Measurements from ENCODE around the gene ZNF710. TPM values are rescaled to one million over a fixed set of nuclear protein-coding genes. Genes with fewer than 3 reads are reported as not detected.

Gene ZNF710
- total and polyA plus RNA-seq, 2 of the 13 experiments (the other 11 are each of a cell fraction or from before 2014, with no cell fraction given), result 4.7 to 20.6 TPM

- TF ChIP-seq, protein P1, sequence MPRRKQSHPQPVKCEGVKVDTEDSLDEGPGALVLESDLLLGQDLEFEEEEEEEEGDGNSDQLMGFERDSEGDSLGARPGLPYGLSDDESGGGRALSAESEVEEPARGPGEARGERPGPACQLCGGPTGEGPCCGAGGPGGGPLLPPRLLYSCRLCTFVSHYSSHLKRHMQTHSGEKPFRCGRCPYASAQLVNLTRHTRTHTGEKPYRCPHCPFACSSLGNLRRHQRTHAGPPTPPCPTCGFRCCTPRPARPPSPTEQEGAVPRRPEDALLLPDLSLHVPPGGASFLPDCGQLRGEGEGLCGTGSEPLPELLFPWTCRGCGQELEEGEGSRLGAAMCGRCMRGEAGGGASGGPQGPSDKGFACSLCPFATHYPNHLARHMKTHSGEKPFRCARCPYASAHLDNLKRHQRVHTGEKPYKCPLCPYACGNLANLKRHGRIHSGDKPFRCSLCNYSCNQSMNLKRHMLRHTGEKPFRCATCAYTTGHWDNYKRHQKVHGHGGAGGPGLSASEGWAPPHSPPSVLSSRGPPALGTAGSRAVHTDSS (CRISPR knock-in tag; conservative IDR thresholded peaks at IDR 0.05), result no peak
- TF ChIP-seq ZNF792 (CRISPR knock-in tag; IDR thresholded peaks at IDR 0.05), result no peak
- no peak for TF ChIP-seq ZNF317 (CRISPR knock-in tag; IDR thresholded peaks at IDR 0.05)
- no peak for TF ChIP-seq ZNF143 (CRISPR knock-in tag; IDR thresholded peaks at IDR 0.05)
- no peak for TF ChIP-seq ZNF530 (CRISPR knock-in tag; IDR thresholded peaks at IDR 0.05; ENCODE audit: low read depth)
- no peak for TF ChIP-seq DPF2 (CRISPR knock-in tag; IDR thresholded peaks at IDR 0.05; ENCODE audit: borderline replicate concordance, low read depth)
- TF ChIP-seq ZNF816 (CRISPR knock-in tag; IDR thresholded peaks at IDR 0.05; ENCODE audit: borderline replicate concordance), result no peak
- TF ChIP-seq NONO (IDR thresholded peaks at IDR 0.05), result no peak
- TF ChIP-seq NONO (CRISPR knock-in tag; conservative IDR thresholded peaks at IDR 0.05), result no peak
- TF ChIP-seq ZNF549 (CRISPR knock-in tag; IDR thresholded peaks at IDR 0.05), result no peak
- TF ChIP-seq SRY (CRISPR knock-in tag; IDR thresholded peaks at IDR 0.05), result no peak
- TF ChIP-seq BRF2 (CRISPR knock-in tag; IDR thresholded peaks at IDR 0.05), result no peak
- TF ChIP-seq ZNF24 (IDR thresholded peaks at IDR 0.05), result no peak
- no peak for TF ChIP-seq CCDC6 (CRISPR knock-in tag; IDR thresholded peaks at IDR 0.05)
- no peak for TF ChIP-seq RBAK (CRISPR knock-in tag; IDR thresholded peaks at IDR 0.05)
- TF ChIP-seq ZNF589 (CRISPR knock-in tag; conservative IDR thresholded peaks at IDR 0.05), result no peak
- no peak for TF ChIP-seq FOXP1 (IDR thresholded peaks at IDR 0.05)
- peak; percentile 54; the same call in 1 of the 2 replicates for TF ChIP-seq FOXP1 (CRISPR knock-in tag; IDR thresholded peaks at IDR 0.05)
- TF ChIP-seq SP2 (CRISPR knock-in tag; IDR thresholded peaks at IDR 0.05), result no peak
- no peak for TF ChIP-seq MTA3 (CRISPR knock-in tag; IDR thresholded peaks at IDR 0.05)
- 0 out of 2 replicates have a peak, but pooled peaks have one; percentile 47 for TF ChIP-seq ZBTB20 (CRISPR knock-in tag; IDR thresholded peaks at IDR 0.05; ENCODE audit: borderline replicate concordance, low read depth)
- TF ChIP-seq, protein P2, sequence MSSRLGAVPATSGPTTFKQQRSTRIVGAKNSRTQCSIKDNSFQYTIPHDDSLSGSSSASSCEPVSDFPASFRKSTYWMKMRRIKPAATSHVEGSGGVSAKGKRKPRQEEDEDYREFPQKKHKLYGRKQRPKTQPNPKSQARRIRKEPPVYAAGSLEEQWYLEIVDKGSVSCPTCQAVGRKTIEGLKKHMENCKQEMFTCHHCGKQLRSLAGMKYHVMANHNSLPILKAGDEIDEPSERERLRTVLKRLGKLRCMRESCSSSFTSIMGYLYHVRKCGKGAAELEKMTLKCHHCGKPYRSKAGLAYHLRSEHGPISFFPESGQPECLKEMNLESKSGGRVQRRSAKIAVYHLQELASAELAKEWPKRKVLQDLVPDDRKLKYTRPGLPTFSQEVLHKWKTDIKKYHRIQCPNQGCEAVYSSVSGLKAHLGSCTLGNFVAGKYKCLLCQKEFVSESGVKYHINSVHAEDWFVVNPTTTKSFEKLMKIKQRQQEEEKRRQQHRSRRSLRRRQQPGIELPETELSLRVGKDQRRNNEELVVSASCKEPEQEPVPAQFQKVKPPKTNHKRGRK (CRISPR knock-in tag; IDR thresholded peaks at IDR 0.05), result no peak
- no peak for TF ChIP-seq IKZF1 (IDR thresholded peaks at IDR 0.05)
- no peak for TF ChIP-seq TBP (CRISPR knock-in tag; IDR thresholded peaks at IDR 0.05)
- TF ChIP-seq HOXA5 (CRISPR knock-in tag; IDR thresholded peaks at IDR 0.05), result no peak
- 0 out of 2 replicates have a peak, but pooled peaks have one; percentile 33 for TF ChIP-seq POGZ (CRISPR knock-in tag; IDR thresholded peaks at IDR 0.05)
- TF ChIP-seq RFXANK (CRISPR knock-in tag; IDR thresholded peaks at IDR 0.05), result no peak
- TF ChIP-seq NRL (CRISPR knock-in tag; IDR thresholded peaks at IDR 0.05; ENCODE audit: borderline replicate concordance), result no peak
- TF ChIP-seq FOXA1 (IDR thresholded peaks at IDR 0.05), result no peak
- peak; percentile 65; the same call in 1 of the 2 replicates for TF ChIP-seq FOXA1 (CRISPR knock-in tag; IDR thresholded peaks at IDR 0.05)
- no peak for TF ChIP-seq ZSCAN12 (CRISPR knock-in tag; IDR thresholded peaks at IDR 0.05)
- peak; percentile 60; the same call in 1 of the 2 replicates for TF ChIP-seq ZNF614 (CRISPR knock-in tag; IDR thresholded peaks at IDR 0.05; ENCODE audit: borderline replicate concordance)
- TF ChIP-seq ZNF331 (CRISPR knock-in tag; IDR thresholded peaks at IDR 0.05), result peak; percentile 69; the same call in 1 of the 2 replicates
- no peak for TF ChIP-seq NAIF1 (CRISPR knock-in tag; IDR thresholded peaks at IDR 0.05; ENCODE audit: borderline replicate concordance)
These were observed 94.4 kb downstream of the ZNF710 start (continued) for GRCh38 chr15:90095521-90095959.

All from HepG2 (cell line).